GM19351 (cell line): Measurements from ENCODE around the gene IDH3G.
A peak's percentile ranks its signal among the peaks of the same experiment; 100 is the strongest.
"Not testable (repeated sequence)": the region's sequence is repeated elsewhere in the genome, so short reads cannot be mapped to it uniquely, and the experiment has no call there.

ENCODE experiments used
- ATAC-seq: cut with Tn5 transposase; IDR thresholded peaks from one replicate; pipeline ENCODE4 v1.9.1; 2021; ENCODE audit warnings: mild to moderate bottlenecking, moderate library complexity; ENCODE audit not compliant: unreplicated experiment

IDH3G gene

GRCh38 chrX:153794018-153794896 lies at the start of gene IDH3G, which contains the start of gene SSR4:
Gene IDH3G (minus strand): TSS chrX:153794375. CDS start chrX:153794326, 49 bp downstream.
Gene SSR4 (plus strand): TSS chrX:153794668. CDS start chrX:153794688, 20 bp downstream.
- peak; percentile 88 for ATAC-seq

- ATAC-seq: no peak
These were observed 42.7 kb upstream of the IDH3G start for GRCh38 chrX:153836921-153837320.

GRCh38 chrX:153832728-153833127 lies 38.6 kb upstream of the IDH3G start:
- ATAC-seq: no peak

- no peak for ATAC-seq
These were observed 37.4 kb upstream of the IDH3G start for GRCh38 chrX:153831429-153832150.

GRCh38 chrX:153830640-153831428 lies 36.7 kb upstream of the IDH3G start:
- ATAC-seq: no peak

- ATAC-seq: no peak
These were observed 35.8 kb upstream of the IDH3G start, which contains the start of gene PDZD4 for GRCh38 chrX:153829799-153830639. Gene PDZD4 (minus strand): TSS chrX:153830544. CDS start chrX:153830298, 246 bp downstream.

GRCh38 chrX:153829549-153829798 lies 35.3 kb upstream of the IDH3G start:
- ATAC-seq: no peak

GRCh38 chrX:153828723-153829548 lies 34.8 kb upstream of the IDH3G start:
- no peak for ATAC-seq

- ATAC-seq: no peak
These were observed 34.1 kb upstream of the IDH3G start for GRCh38 chrX:153828308-153828707.

GRCh38 chrX:153827903-153828302 lies 33.7 kb upstream of the IDH3G start:
- ATAC-seq: no peak

GRCh38 chrX:153827016-153827415 lies 32.8 kb upstream of the IDH3G start:
- no peak for ATAC-seq

- ATAC-seq: no peak
These were observed 30.9 kb upstream of the IDH3G start for GRCh38 chrX:153825042-153825441.

- ATAC-seq: no peak
These were observed 30.2 kb upstream of the IDH3G start for GRCh38 chrX:153824348-153824747.

GRCh38 chrX:153821066-153821465 lies 26.9 kb upstream of the IDH3G start:
- no peak for ATAC-seq

- no peak for ATAC-seq
These were observed 26.4 kb upstream of the IDH3G start for GRCh38 chrX:153820601-153821000.

GRCh38 chrX:153819384-153820040 lies 25.3 kb upstream of the IDH3G start:
- no peak for ATAC-seq

GRCh38 chrX:153818571-153819383 lies 24.6 kb upstream of the IDH3G start:
- no peak for ATAC-seq

GRCh38 chrX:153818064-153818463 lies 23.9 kb upstream of the IDH3G start:
- ATAC-seq: not testable (repeated sequence)
